ENCODE measurements around the gene LASP1. TPM values are rescaled to one million over a fixed set of nuclear protein-coding genes. Genes with fewer than 3 reads are reported as not detected.

The LASP1 gene
- total RNA-seq, 1 donor from 2014 or later = 87.4 TPM

DNA sequence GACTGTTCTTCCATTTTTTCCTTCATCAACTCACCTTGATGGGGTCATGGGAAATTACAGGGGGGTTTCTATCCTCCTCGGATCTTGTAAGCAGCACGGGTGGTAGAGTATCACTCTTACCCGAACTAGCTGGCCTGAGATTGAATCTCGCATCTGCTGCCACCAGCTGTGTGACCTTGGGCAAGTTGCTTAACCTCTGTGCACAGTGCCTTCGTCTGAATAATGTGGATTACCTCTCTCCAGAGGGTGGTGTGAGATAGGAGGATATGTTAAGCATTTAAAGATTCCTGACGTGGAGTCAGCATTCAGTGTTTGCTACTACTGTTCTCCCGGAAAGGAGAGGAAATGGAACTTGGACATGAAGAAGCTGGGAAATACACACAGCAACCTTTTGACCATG lies 24.4 kb downstream of the LASP1 start:
- no peak overlapping the region for H3K27ac Mint-ChIP-seq (ENCODE audit: unreplicated experiment)
- TF ChIP-seq CTCF (conservative IDR thresholded peaks at IDR 0.05) = no peak
- no peaks in the 10 kb centered on the region for H3K9me3 Mint-ChIP-seq
- no peak for DNase-seq (ENCODE audit: low read depth, low spot score)
- no peaks in the 10 kb centered on the region for H3K27me3 Mint-ChIP-seq (ENCODE audit: low read depth)
- no peak overlapping the region for H3K4me3 Mint-ChIP-seq
- H3K4me1 Mint-ChIP-seq = peaks cover 37% of the 10 kb centered on the region
- no peaks in the 10 kb centered on the region for H3K36me3 Mint-ChIP-seq (ENCODE audit: low read depth)

DNA sequence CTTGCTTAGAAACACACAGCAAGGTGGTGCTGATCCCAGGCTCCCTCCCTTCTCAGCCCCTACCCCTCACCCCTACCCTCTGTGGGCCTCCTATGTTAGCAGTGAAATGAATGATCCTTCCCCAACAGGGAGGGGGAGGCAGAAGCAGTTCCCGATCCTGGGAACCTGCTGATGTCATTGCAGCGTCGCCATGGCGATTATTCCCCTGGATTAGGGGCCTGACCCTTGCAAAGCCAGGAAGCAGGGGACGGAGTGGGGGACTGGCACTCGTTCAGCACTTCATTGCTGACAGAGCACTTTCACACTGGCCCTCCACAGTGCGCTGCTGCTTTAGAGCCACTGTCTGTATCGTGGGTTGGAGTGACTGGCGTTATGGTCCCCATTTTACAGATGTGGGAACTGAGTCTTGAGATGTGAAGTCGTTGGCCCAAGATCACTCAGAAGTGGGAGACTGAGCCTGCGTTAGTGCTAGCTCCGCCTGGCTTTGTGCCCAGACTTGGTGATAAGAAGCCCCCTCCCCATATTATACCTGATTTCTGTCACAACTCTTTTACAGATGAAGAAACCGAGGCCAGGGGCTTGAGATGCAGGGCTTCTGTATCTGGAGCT lies 26.6 kb downstream of the LASP1 start:
- TF ChIP-seq CTCF (conservative IDR thresholded peaks at IDR 0.05) = no peak
- no peaks in the 10 kb centered on the region for H3K27me3 Mint-ChIP-seq (ENCODE audit: low read depth)
- H3K4me1 Mint-ChIP-seq = peaks cover 51% of the 10 kb centered on the region
- DNase-seq (ENCODE audit: low read depth, low spot score) = no peak
- no peaks in the 10 kb centered on the region for H3K36me3 Mint-ChIP-seq (ENCODE audit: low read depth)
- no peak overlapping the region for H3K4me3 Mint-ChIP-seq
- H3K9me3 Mint-ChIP-seq = no peaks in the 10 kb centered on the region
- H3K27ac Mint-ChIP-seq (ENCODE audit: unreplicated experiment) = no peak overlapping the region

DNA sequence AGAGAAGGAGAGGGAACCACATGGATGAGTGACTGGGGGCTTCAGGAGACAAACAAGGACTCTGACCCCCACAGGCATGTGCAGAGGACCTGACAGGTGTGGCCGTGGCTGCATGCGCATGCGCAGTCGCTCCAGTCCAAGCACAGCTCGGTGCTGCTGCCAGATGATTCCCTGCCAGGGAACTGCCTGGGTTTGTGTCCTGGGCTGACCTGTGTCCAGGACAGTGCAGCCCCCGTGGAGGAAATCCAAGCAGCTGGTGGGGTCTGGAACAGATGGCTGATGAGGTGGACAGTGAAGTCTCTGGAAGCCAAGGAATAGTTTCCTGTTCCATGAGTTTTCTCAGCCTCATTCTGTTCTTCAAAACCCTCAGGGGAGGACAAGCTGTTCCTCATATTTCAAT lies 27.3 kb downstream of the LASP1 start:
- Mint-ChIP-seq H3K4me3 (no peak overlapping the region), H3K27ac (ENCODE audit: unreplicated experiment) (no peak overlapping the region), H3K9me3 (no peaks in the 10 kb centered on the region), H3K36me3 (ENCODE audit: low read depth) (no peaks in the 10 kb centered on the region), H3K27me3 (ENCODE audit: low read depth) (no peaks in the 10 kb centered on the region), H3K4me1 (peaks cover 51% of the 10 kb centered on the region)
- DNase-seq (ENCODE audit: low read depth, low spot score) = no peak
- no peak for TF ChIP-seq CTCF (conservative IDR thresholded peaks at IDR 0.05)

DNA sequence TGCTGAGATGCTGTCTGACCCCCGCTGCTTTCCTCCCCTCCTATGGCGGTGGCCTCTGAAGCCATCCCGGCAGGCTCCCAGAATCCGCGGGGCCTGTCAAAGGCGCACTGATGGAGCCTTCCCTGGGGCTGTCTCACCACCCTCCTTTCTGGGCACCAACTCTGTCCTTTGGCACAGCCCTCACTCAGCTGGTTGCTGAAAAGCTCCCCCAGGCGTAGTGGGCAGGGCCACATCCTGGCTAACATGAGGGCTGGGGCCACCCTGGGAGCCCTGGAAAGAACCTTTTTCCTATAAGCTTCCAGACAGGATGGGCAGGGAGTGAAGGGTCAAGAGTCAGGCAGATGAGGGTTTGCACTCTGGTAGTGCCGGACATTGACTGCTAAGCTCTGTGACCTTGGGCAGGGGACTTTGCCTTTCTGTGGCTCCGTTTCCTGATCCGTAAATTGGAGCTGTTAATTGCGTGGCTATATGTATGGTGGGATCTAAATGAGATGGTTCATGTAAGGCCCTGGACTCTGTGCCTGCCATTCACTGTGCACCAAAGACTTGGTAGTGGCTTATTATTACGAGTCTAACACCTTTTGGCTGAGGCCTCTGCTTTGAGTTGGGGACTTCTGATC lies 27.9 kb downstream of the LASP1 start:
- no peaks in the 10 kb centered on the region for H3K36me3 Mint-ChIP-seq (ENCODE audit: low read depth)
- no peaks in the 10 kb centered on the region for H3K27me3 Mint-ChIP-seq (ENCODE audit: low read depth)
- H3K27ac Mint-ChIP-seq (ENCODE audit: unreplicated experiment) = peak overlapping the region; percentile 71
- no peak for TF ChIP-seq CTCF (conservative IDR thresholded peaks at IDR 0.05)
- peak overlapping the region; percentile 31 for H3K4me3 Mint-ChIP-seq
- H3K9me3 Mint-ChIP-seq = no peaks in the 10 kb centered on the region
- peaks cover 51% of the 10 kb centered on the region for H3K4me1 Mint-ChIP-seq
- no peak for DNase-seq (ENCODE audit: low read depth, low spot score)

DNA sequence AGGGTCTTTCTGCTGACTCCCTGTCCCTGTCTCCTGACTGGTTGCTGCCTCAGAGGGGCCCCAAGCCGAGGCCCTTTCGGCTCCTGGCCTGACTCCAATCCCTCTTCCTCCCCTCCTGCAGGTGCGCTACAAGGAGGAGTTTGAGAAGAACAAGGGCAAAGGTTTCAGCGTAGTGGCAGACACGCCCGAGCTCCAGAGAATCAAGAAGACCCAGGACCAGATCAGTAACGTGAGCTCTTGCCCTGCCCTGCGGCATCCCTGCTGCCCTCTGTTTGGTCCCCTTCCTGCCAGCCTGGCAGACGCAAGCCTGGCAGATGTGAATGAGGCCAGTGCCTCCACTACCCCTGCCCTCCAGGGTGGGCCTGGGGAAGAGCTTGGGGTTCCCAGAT lies 28.4 kb downstream of the LASP1 start:
- Mint-ChIP-seq H3K36me3 (ENCODE audit: low read depth) (no peaks in the 10 kb centered on the region), H3K27ac (ENCODE audit: unreplicated experiment) (peak overlapping the region; percentile 71), H3K9me3 (no peaks in the 10 kb centered on the region), H3K4me1 (peaks cover 51% of the 10 kb centered on the region), H3K27me3 (ENCODE audit: low read depth) (no peaks in the 10 kb centered on the region), H3K4me3 (no peak overlapping the region)
- TF ChIP-seq CTCF (conservative IDR thresholded peaks at IDR 0.05) = no peak
- DNase-seq (ENCODE audit: low read depth, low spot score) = no peak

All from neural crest cell (in vitro differentiated cells).